Stimulated activated naive CD4-positive, alpha-beta T cell treated with Interleukin-2 at 50 U/mL for 16 hours (primary cell): ENCODE measurements around the gene SMIM20.

ENCODE experiments used
- DNase-seq: peaks from one replicate; lab custom pipeline; 2025; lab: John Stamatoyannopoulos, UW

SMIM20 gene

GRCh38 chr4:25955705-25956104, 41.7 kb downstream of the SMIM20 start:
- no peak for DNase-seq

DNA sequence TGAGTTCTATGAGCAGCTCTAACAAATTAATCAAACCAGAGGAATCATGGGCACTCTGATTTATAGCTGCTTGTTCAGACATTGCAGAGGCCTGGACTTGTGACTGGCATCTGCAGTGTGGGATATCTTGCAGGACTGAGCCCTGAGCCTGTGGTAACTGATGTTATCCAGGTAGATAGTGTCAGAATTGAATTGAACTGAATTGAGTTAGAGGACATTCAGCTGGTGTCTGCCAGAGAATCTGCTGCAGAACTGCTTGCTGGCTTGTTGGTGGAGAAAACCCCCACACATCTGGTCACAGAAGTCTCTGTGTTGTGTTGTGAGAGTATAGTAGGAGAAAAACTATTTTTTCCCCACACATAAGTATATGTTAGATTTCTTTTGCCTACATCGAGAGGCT, 42.2 kb downstream of the SMIM20 start:
- DNase-seq: no peak

- DNase-seq: no peak
Observed at GRCh38 chr4:25958110-25958509, 44.1 kb downstream of the SMIM20 start.

DNA sequence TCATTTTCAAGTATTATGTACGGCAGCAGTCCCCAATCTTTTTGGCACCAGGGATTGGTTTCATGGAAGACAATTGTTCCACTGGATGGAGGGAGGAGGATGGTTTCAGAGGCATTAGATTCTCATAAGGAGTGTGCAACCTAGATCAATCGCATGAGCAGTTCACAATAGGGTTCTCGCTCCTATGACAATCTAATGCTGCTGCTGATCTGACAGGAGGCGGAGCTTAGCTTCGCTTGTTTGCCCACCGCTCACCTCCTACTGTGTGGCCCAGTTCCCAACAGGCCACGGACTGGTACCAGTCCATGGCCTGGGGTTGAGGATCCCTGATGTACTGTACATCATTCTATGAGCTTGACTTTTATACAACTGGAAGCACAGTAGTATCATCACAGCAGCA, 48.4 kb downstream of the SMIM20 start:
- no peak for DNase-seq

DNA sequence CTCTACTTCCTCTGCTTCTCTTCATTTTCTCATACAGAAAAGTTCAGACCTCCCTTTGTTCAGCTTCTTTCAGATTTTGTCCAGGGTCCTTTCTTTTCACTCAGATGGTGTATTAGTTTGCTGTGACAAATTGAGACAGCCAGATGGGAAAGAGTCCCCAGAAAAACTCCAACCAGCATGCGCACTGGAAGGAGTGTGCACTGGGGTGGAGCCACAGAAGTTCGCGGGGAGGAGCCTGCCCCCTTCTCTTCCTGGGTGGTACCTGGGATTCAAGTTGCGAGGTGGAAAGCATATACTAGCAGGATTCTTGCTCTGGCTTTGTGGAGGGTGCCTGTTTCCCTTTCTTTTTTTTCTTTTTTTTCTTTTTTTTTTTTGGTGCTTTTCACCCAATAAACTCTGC, 51.6 kb downstream of the SMIM20 start:
- no peak for DNase-seq

DNA sequence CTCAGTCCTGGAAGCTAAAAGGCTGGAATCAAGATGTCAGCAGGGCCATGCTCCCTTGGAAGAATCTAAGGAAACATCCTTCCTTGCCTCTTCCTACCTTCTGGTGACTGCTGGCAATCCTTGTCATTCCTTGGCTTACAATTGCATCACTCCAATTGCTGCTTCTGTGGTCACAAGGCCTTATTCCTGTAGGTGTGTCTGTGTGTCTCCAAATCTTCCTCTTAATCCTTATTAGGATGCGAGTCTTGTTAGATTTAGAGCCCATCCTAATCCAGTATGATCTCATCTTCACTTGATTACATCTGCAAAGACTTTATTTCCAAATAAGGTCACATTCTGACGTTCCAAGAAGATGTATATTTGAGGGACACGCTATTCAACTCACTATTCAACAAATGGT, 52.2 kb downstream of the SMIM20 start:
- DNase-seq: no peak

GRCh38 chr4:25969374-25970155, 55.5 kb downstream of the SMIM20 start:
- DNase-seq: no peak

GRCh38 chr4:25970226-25970675, 56.2 kb downstream of the SMIM20 start:
- DNase-seq: no peak

- DNase-seq: no peak
Observed at GRCh38 chr4:25970691-25971432, 56.8 kb downstream of the SMIM20 start.

GRCh38 chr4:25972366-25972765, 58.3 kb downstream of the SMIM20 start:
- no peak for DNase-seq

DNA sequence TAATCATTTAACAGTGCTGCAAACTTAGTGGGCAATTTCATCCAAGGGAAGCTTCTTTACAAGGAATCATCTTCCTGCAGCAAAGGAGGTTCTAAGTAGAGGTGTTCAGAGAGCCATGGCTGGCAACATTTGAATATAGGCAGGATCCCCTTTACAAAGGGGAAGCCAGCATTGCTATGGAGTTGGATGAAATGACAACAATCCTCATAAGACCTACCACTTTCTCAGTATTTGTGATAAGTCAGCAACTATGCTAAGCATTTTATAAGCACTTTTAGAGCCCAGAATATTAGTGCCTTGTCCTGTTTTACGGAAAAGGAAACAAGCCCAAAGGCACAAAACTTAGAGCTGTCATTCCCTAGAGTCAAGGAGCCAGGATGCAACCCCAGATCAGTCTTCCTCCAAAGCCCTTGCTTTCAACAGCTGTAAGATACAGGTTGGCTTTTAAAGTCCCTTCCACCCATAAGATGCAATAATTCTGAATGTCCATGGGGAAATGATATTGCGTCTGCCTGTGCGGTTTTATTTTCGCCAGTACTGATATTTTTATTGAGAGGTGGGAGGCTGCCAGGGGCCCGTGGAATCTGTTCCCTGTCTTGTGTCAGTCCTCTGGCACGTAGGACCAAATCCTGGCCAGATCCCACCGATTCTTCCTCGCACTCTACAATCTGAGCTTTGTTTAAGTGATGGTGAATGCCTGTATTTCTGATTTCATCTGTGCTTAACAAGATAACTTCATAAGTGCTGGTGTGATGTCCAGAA, 59.1 kb downstream of the SMIM20 start:
- DNase-seq: no peak

- no peak for DNase-seq
Observed at GRCh38 chr4:25976780-25977179, 62.8 kb downstream of the SMIM20 start.

DNA sequence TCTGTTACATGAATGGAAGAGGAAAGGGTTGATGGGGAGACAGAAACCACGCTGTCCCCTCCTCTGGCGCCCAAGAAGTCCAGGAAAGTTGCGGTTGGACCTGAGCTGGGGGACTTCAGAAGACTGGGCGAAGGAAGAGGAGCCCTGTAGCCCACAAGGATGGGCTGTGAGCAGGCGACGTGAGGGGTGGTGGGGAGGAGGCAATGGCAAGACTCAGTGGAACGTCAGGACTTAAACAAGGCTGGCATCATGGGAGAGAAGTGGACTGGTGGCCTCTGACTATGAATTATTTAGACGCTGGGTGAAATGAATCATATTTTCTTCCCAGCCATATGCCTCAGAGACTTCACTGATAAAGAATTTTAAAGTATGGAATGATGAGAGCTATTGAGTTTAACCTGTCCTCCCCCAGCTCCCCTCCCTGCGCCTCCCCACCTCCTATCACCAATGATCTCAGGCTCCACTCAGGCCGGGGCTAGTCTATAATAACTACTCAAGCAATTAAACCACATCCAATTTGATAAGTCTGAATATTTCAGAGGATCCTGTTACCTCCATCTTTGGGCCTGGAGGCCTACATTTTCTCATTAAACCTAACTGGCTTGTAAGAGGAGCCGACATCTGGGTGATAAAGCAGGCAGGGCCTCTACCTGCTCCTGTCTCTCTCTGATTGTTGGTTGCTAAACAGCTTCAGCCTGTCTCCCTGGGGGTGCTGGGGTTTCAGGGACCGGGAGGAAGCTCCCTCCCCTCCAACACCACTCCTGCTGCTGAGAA, 63.6 kb downstream of the SMIM20 start:
- DNase-seq: no peak

GRCh38 chr4:25978327-25978726, 64.3 kb downstream of the SMIM20 start:
- no peak for DNase-seq
